Measurements from ENCODE around the gene SFSWAP. TPM values are rescaled to one million over a fixed set of nuclear protein-coding genes. Genes with fewer than 3 reads are reported as not detected.

Gene SFSWAP
- total RNA-seq, 1 experiment from 2014 or later = 68.8 TPM

DNA sequence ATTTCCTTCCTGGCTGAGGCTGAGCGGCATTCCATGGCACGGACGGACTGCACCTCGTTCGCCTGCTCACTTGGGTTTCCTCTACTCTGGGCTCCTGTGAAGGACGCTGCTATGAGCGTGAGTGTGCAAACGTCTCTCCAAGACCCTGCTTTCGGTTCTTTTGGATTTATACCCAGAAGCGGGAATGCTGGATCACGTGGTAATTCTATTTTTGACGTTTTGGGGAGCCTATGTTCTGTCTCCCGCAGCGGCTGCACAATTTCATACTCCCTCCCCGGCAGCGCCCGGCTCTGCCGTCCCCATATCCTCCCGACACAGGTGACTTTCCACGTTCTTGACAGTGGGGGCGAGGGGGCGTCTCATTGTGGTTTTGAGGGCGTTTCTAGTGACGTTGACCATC is 137.9 kb downstream of the SFSWAP start:
- ChIA-PET POLR2A (no interaction called here), CTCF (no interaction called here)
- DNase-seq (ENCODE audit: unreplicated experiment) = no peak
- intact Hi-C loops (cut with micrococcal nuclease) = no loop called here
- no peak for TF ChIP-seq CTCF (IDR thresholded peaks at IDR 0.05; ENCODE audit: unreplicated experiment)
- H3K4me3 Mint-ChIP-seq (ENCODE audit: unreplicated experiment) = no peak overlapping the region
- H3K27ac Mint-ChIP-seq (ENCODE audit: low read depth, unreplicated experiment) = no peak overlapping the region
- peaks cover 5% of the 10 kb centered on the region for H3K36me3 Mint-ChIP-seq (ENCODE audit: insufficient read depth, unreplicated experiment)
- BruUV-seq (replicated peaks) = no TSS peak
- no peaks in the 10 kb centered on the region for H3K9me3 Mint-ChIP-seq (ENCODE audit: unreplicated experiment)
- no peaks in the 10 kb centered on the region for H3K4me1 Mint-ChIP-seq (ENCODE audit: insufficient read depth, unreplicated experiment)
- H3K27me3 Mint-ChIP-seq (ENCODE audit: insufficient read depth, unreplicated experiment) = no peaks in the 10 kb centered on the region

Other genes with a start within 250 kb of the SFSWAP start
- gene MMP17, start 117.3 kb downstream of the SFSWAP start, total RNA-seq (2022) = 4.3 and 5.4 TPM in 2 replicates
- 21.7 and 28.2 TPM in 2 replicates for gene ULK1, start 183.5 kb downstream of the SFSWAP start, total RNA-seq (2022)
- 44.1 and 72.3 TPM in 2 replicates for gene PUS1, start 218.2 kb downstream of the SFSWAP start, total RNA-seq (2022)
- 52.4 and 54.8 TPM in 2 replicates for gene EP400, start 238.9 kb downstream of the SFSWAP start, total RNA-seq (2022)

Data from MCF 10A (cell line).